IMR-90 (cell line): Measurements from ENCODE around the gene BRMS1. TPM values are rescaled to one million over a fixed set of nuclear protein-coding genes. Genes with fewer than 3 reads are reported as not detected.
A peak's percentile ranks its signal among the peaks of the same experiment; 100 is the strongest.

Experiments
- ATAC-seq: fragments of 200-7000 bp; cut with Tn5 transposase; 2 replicates; pipeline ENCODE4 v1.9.1; 2020; ENCODE audit warnings: low read depth, mild to moderate bottlenecking, moderate library complexity
- BruUV-seq: library from RNA; stranded (reverse); fragments of 400-500 nt; replicated peaks from 2 replicates; lab custom pipeline; 2021; lab: Mats Ljungman, UMichigan
- CTCF ChIA-PET: fragments of 300-600 bp; formaldehyde crosslinking; extraction: SDS; loops from one replicate; lab custom pipeline; 2021; ENCODE audit warnings: antibody characterized with exemption; lab: Yijun Ruan, JAX
- POLR2A ChIA-PET: fragments of 300-600 bp; sonication (Branson Sonifier 250); formaldehyde crosslinking; loops from one replicate; lab custom pipeline; 2022; ENCODE audit warnings: antibody characterized with exemption; ENCODE audit not compliant: unreplicated experiment; lab: Charles Lee
- DNase-seq: peaks from one replicate; pipeline ENCODE4 v3.0.0; 2013
- H2AFZ ChIP-seq: replicated peaks from 2 replicates; pipeline ENCODE3; 2013; ENCODE audit warnings: low read length, mild to moderate bottlenecking; ENCODE audit not compliant: poor library complexity
- H2AK5ac ChIP-seq: 2 replicates; pipeline ENCODE4 v1.6.1; 2013; ENCODE audit warnings: low read depth, low read length, inconsistent platforms
- H2AK9ac ChIP-seq: replicated peaks from 2 replicates; pipeline ENCODE3; 2013; ENCODE audit warnings: mild to moderate bottlenecking, low read depth, low read length, moderate library complexity; ENCODE audit not compliant: poor library complexity
- H2BK120ac ChIP-seq: 2 replicates; pipeline ENCODE4 v1.6.1; 2013; ENCODE audit warnings: low read depth, low read length, inconsistent platforms
- H2BK15ac ChIP-seq: 3 replicates; pipeline ENCODE4 v1.6.1; 2013; ENCODE audit warnings: low read depth, low read length, inconsistent platforms
- H2BK20ac ChIP-seq: 2 replicates; pipeline ENCODE4 v1.6.1; 2013; ENCODE audit warnings: low read depth, mild to moderate bottlenecking, inconsistent platforms, low read length, moderate library complexity
- H2BK5ac ChIP-seq: 2 replicates; pipeline ENCODE4 v1.6.1; 2013; ENCODE audit warnings: mild to moderate bottlenecking, low read depth, low read length, inconsistent platforms; ENCODE audit not compliant: poor library complexity, severe bottlenecking
- H3K14ac ChIP-seq: replicated peaks from 2 replicates; pipeline ENCODE4 v1.6.1; 2013; ENCODE audit warnings: low read depth, low read length, inconsistent platforms
- H3K18ac ChIP-seq: 2 replicates; pipeline ENCODE4 v1.6.1; 2013; ENCODE audit warnings: low read depth, low read length, control low read depth
- H3K23ac ChIP-seq: 2 replicates; pipeline ENCODE4 v1.6.1; 2013; ENCODE audit warnings: low read depth, low read length, inconsistent platforms
- H3K27ac ChIP-seq: 2 replicates; pipeline ENCODE4 v1.5.1; 2013; ENCODE audit warnings: mild to moderate bottlenecking, control low read depth, low read length; ENCODE audit not compliant: insufficient read depth
- H3K27me3 ChIP-seq: 2 replicates; pipeline ENCODE4 v1.6.1; 2013; ENCODE audit warnings: low read length; ENCODE audit not compliant: control insufficient read depth, insufficient read depth
- H3K36me3 ChIP-seq: 2 replicates; pipeline ENCODE4 v1.6.1; 2013; ENCODE audit warnings: low read length, mixed read lengths; ENCODE audit not compliant: control insufficient read depth, insufficient read depth
- H3K4ac ChIP-seq: 2 replicates; pipeline ENCODE4 v1.6.1; 2013; ENCODE audit warnings: low read depth, low read length, inconsistent platforms
- H3K4me1 ChIP-seq: 2 replicates; pipeline ENCODE4 v1.6.1; 2013; ENCODE audit warnings: low read length, mixed read lengths; ENCODE audit not compliant: control insufficient read depth, insufficient read depth
- H3K4me2 ChIP-seq: 2 replicates; pipeline ENCODE4 v1.6.1; 2013; ENCODE audit warnings: low read depth, mild to moderate bottlenecking, control low read depth, low read length, moderate library complexity
- H3K4me3 ChIP-seq: 2 replicates; pipeline ENCODE4 v1.5.1; 2013; ENCODE audit warnings: low read depth, mild to moderate bottlenecking, control low read depth, low read length, moderate library complexity; ENCODE audit not compliant: insufficient read depth
- H3K56ac ChIP-seq: 2 replicates; pipeline ENCODE4 v1.6.1; 2013; ENCODE audit warnings: low read length, inconsistent platforms; ENCODE audit not compliant: insufficient read depth; ENCODE audit errors: extremely low read depth
- H3K79me1 ChIP-seq, 2 experiments: 2 replicates each; pipeline ENCODE4 v1.6.1; 2013; ENCODE audit warnings: low read length in 2 of 2, inconsistent platforms in 1 of 2, low read depth in 1 of 2
- H3K9ac ChIP-seq: 2 replicates; pipeline ENCODE4 v1.6.1; 2013; ENCODE audit warnings: low read depth, low read length, control low read depth
- H3K9me1 ChIP-seq: 2 replicates; pipeline ENCODE4 v1.6.1; 2013; ENCODE audit warnings: low read length, inconsistent platforms; ENCODE audit not compliant: insufficient read depth
- H3K9me3 ChIP-seq: 2 replicates; pipeline ENCODE4 v1.6.1; 2013; ENCODE audit warnings: low read length; ENCODE audit not compliant: control insufficient read depth, insufficient read depth
- H4K20me1 ChIP-seq: 2 replicates; pipeline ENCODE4 v1.6.1; 2013; ENCODE audit warnings: low read length, inconsistent platforms; ENCODE audit not compliant: insufficient read depth
- H4K5ac ChIP-seq: 2 replicates; pipeline ENCODE4 v1.6.1; 2013; ENCODE audit warnings: mild to moderate bottlenecking, low read depth, low read length, control low read depth
- H4K8ac ChIP-seq, 2 experiments: 2 replicates each; pipeline ENCODE4 v1.6.1; 2013; ENCODE audit warnings: low read depth in 2 of 2, low read length in 2 of 2, control low read depth in 1 of 2, inconsistent platforms in 1 of 2
- H4K91ac ChIP-seq: 2 replicates; pipeline ENCODE4 v1.6.1; 2013; ENCODE audit warnings: low read depth, low read length, inconsistent platforms; ENCODE audit not compliant: insufficient read depth
- BHLHE40 ChIP-seq: fragments of 150-350 bp; IDR thresholded peaks from 2 replicates; pipeline ENCODE4 v1.6.1; 2016; ENCODE audit warnings: mild to moderate bottlenecking, low read depth, low read length
- CEBPB ChIP-seq: IDR thresholded peaks from 2 replicates; pipeline ENCODE4 v1.6.1; 2012; ENCODE audit warnings: low read depth, low read length, improper control_type of control experiment
- CHD1 ChIP-seq: IDR thresholded peaks from 2 replicates; pipeline ENCODE4 v1.6.1; 2012; ENCODE audit warnings: low read depth, low read length, improper control_type of control experiment
- MAFK ChIP-seq: IDR thresholded peaks from 2 replicates; pipeline ENCODE4 v1.6.1; 2012; ENCODE audit warnings: low read depth, low read length, improper control_type of control experiment
- MAZ ChIP-seq: IDR thresholded peaks from 2 replicates; pipeline ENCODE4 v1.6.1; 2012; ENCODE audit warnings: low read depth, mild to moderate bottlenecking, low read length, improper control_type of control experiment, moderate library complexity, borderline replicate concordance
- MXI1 ChIP-seq: IDR thresholded peaks from 2 replicates; pipeline ENCODE4 v1.6.1; 2012; ENCODE audit warnings: low read depth, mild to moderate bottlenecking, low read length, moderate library complexity, borderline replicate concordance
- NFE2L2 ChIP-seq: fragments of 150-350 bp; IDR thresholded peaks from 2 replicates; pipeline ENCODE4 v1.6.1; 2016; ENCODE audit warnings: low read depth, mild to moderate bottlenecking, low read length
- POLR2A ChIP-seq: IDR thresholded peaks from 2 replicates; pipeline ENCODE4 v1.6.1; 2012; ENCODE audit warnings: mild to moderate bottlenecking, low read depth, low read length
- RCOR1 ChIP-seq: IDR thresholded peaks from 2 replicates; pipeline ENCODE4 v1.6.1; 2012; ENCODE audit warnings: mild to moderate bottlenecking, low read length, improper control_type of control experiment; ENCODE audit not compliant: insufficient replicate concordance
- RFX5 ChIP-seq: IDR thresholded peaks from 2 replicates; pipeline ENCODE4 v1.8.0; 2012; ENCODE audit warnings: low read depth, mild to moderate bottlenecking, low read length, moderate library complexity
- WGBS, 2 experiments: methylation state at CpG; one replicate each; pipeline versions ENCODE4 v1.1.5 to v1.1.7; 2013; ENCODE audit warnings: missing lambda C conversion rate in 2 of 2; ENCODE audit not compliant: insufficient read length in 1 of 2; ENCODE audit errors: extremely low coverage in 2 of 2; 5-methylcytosine and 5-hydroxymethylcytosine counted together
- dilution Hi-C: fragments of 300-500 bp; cut with HindIII; formaldehyde crosslinking; loops from one replicate; pipeline ENCODE4 v1.14.3; 2018; ENCODE audit warnings: low sequenced_read_pairs; ENCODE audit not compliant: unreplicated experiment
- in situ Hi-C: fragments of 300-500 bp; cut with MboI; formaldehyde crosslinking; loops from 3 replicates; pipeline ENCODE4 v1.14.3; 2019; ENCODE audit warnings: low sequenced_read_pairs, inconsistent platforms, mixed read lengths
- intact Hi-C: fragments of 100-400 bp; cut with micrococcal nuclease; formaldehyde crosslinking; loops from 2 replicates; pipeline ENCODE4 v1.10.0; 2022
- polyA plus RNA-seq, 3 experiments: library from polyadenylated mRNA; depleted of rRNA; stranded (reverse); fragments of >200 nt; gene quantifications; 2 replicates each; pipeline ENCODE4 v1.2.3, GENCODE V29; 2012; ENCODE audit warnings: low replicate concordance in 1 of 3
- total RNA-seq: library from RNA; depleted of rRNA; stranded (reverse); fragments of >200 nt; gene quantifications from 2 replicates; pipeline ENCODE4 v1.2.3, GENCODE V29; 2012
- TF ChIP-seq, protein P1 (sequence below): fragments of 150-350 bp; IDR thresholded peaks from 2 replicates; pipeline ENCODE4 v1.6.1; 2016; ENCODE audit warnings: low read depth, mild to moderate bottlenecking, low read length, moderate library complexity, borderline replicate concordance
- TF ChIP-seq, protein P2 (sequence below): fragments of 150-350 bp; IDR thresholded peaks from 2 replicates; pipeline ENCODE4 v1.6.1; 2017; ENCODE audit warnings: mild to moderate bottlenecking, antibody characterized with exemption, low read length, low read depth

BRMS1 gene
- total and polyA plus RNA-seq, 2 of the 4 experiments (the other 2 are of a cell fraction), result 48.3 to 57.9 TPM

DNA sequence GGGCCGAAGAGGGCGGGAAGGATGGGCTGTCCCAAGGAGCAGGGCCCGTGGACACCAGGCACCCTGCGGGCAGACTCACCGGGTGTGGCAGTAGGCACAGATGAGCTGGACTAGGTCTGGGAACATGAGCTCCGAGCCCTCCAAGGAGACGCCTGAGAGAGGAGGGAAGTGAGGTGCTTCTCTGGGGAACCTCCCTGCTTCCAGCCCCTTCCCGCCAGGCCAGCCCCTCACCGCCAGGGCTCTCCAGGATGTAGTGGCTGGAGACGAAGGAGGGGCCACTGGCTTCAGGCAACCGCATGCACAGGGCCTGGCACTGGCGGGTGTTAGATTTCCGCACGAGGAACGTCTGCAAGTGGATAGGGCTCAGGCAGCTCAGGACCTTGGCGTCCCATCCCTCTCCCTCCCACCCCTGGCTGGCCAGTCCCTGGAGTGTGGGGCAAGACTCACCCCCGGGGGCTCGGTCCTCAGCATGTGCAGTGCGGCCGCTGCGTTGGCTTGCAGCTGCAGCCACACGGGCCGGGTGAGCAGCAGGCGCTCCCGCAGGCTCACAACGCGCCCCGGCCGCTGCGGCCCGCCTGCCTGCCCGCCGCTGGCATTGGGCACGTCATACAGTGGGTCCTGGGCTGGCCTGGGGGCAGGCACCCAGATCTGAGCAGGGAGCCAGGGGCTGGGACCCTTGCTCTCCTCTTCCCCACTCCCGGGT, 9.2 kb downstream of the BRMS1 start:
- intact Hi-C loops, result loop anchor here (1.0 kb wide), 3 partner anchors 23 to 113 kb away; no protein-coding TSS in a partner anchor
- BruUV-seq, result no TSS peak
- in situ Hi-C loops, result no loop called here

More for the DNA sequence above, 9.2 kb downstream of the BRMS1 start:
- H2BK15ac ChIP-seq, result peak overlapping the region; percentile 54; the same call in 2 of the 3 replicates
- H3K4me2 ChIP-seq, result peak overlapping the region; percentile 92
- H4K91ac ChIP-seq, result peak overlapping the region; percentile 90
- 5% methylated on average over 20 of the region's 35 CpGs; no CpG with 5 or more reads in 1 of the 2 experiments for WGBS, 2 experiments
- ChIA-PET POLR2A (interaction anchor here (0.6 to 2.2 kb wide), 5 partner anchors 9 to 308 kb away, joined by 3 to 23 read pairs (median 5); partner anchors contain the start of gene CD248), CTCF (interaction anchor here (0.6 to 2.1 kb wide), 6 partner anchors 10 to 53 kb away, joined by 3 to 17 read pairs (median 4); partner anchors contain the start of gene SLC29A2)
- H2BK20ac ChIP-seq, result peak overlapping the region; percentile 53
- peak overlapping the region; percentile 63 to 79; a peak in 3 of 4 replicates for H4K8ac ChIP-seq
- H3K9me3 ChIP-seq, result no peaks in the 10 kb centered on the region
- H3K4ac ChIP-seq, result peak overlapping the region; percentile 97
- peak overlapping the region; percentile 97 for H2BK5ac ChIP-seq
- H3K23ac ChIP-seq, result peak overlapping the region; percentile 97
- H3K18ac ChIP-seq, result peak overlapping the region; percentile 67
- H2AK9ac ChIP-seq, result peak overlapping the region; percentile 99
- H3K9ac ChIP-seq, result peak overlapping the region; percentile 72
- H4K20me1 ChIP-seq, result peaks cover 21% of the 10 kb centered on the region
- dilution Hi-C loops, result no loop called here
- no peaks in the 10 kb centered on the region for H3K9me1 ChIP-seq
- peak overlapping the region; percentile 69; the same call in 1 of the 2 replicates for H4K5ac ChIP-seq
- H2AK5ac ChIP-seq, result peak overlapping the region; percentile 90
- H3K36me3 ChIP-seq, result peaks cover 33% of the 10 kb centered on the region
- H2BK120ac ChIP-seq, result peak overlapping the region; percentile 91
- ATAC-seq (peak; percentile 25), DNase-seq (peak; percentile 59)
- peak overlapping the region; percentile 60 for H3K4me3 ChIP-seq
- peak overlapping the region; percentile 83 for H2AFZ ChIP-seq
- peaks cover 5 to 42% of the 10 kb centered on the region in 2 experiments; a peak in 3 of 4 replicates for H3K79me1 ChIP-seq
- H3K27me3 ChIP-seq, result no peaks in the 10 kb centered on the region
- H3K14ac ChIP-seq, result peak overlapping the region; percentile 95
- TF ChIP-seq MAZ, result peak; percentile 70; the same call in 1 of the 2 replicates
- no peak for TF ChIP-seq MAFK
- no peak for TF ChIP-seq NFE2L2
- no peak; the same call in 1 of the 2 replicates for TF ChIP-seq CHD1
- TF ChIP-seq RCOR1, result no peak
- no peak for TF ChIP-seq RFX5
- TF ChIP-seq, protein P1, sequence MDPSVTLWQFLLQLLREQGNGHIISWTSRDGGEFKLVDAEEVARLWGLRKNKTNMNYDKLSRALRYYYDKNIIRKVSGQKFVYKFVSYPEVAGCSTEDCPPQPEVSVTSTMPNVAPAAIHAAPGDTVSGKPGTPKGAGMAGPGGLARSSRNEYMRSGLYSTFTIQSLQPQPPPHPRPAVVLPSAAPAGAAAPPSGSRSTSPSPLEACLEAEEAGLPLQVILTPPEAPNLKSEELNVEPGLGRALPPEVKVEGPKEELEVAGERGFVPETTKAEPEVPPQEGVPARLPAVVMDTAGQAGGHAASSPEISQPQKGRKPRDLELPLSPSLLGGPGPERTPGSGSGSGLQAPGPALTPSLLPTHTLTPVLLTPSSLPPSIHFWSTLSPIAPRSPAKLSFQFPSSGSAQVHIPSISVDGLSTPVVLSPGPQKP, result no peak
- TF ChIP-seq POLR2A, result no peak
- peak; percentile 17; the same call in 1 of the 2 replicates for TF ChIP-seq CEBPB
- TF ChIP-seq MXI1, result peak; percentile 38; the same call in 1 of the 2 replicates
- TF ChIP-seq BHLHE40, result peak; percentile 57
- TF ChIP-seq, protein P2, sequence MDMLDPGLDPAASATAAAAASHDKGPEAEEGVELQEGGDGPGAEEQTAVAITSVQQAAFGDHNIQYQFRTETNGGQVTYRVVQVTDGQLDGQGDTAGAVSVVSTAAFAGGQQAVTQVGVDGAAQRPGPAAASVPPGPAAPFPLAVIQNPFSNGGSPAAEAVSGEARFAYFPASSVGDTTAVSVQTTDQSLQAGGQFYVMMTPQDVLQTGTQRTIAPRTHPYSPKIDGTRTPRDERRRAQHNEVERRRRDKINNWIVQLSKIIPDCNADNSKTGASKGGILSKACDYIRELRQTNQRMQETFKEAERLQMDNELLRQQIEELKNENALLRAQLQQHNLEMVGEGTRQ, result 0 out of 2 replicates have a peak, but pooled peaks have one; percentile 6
- H3K4me1 ChIP-seq, result peaks cover 23% of the 10 kb centered on the region
- peak overlapping the region; percentile 89 for H3K27ac ChIP-seq
- H3K56ac ChIP-seq, result peak overlapping the region; percentile 83
